HuH-7.5 (cell line): ENCODE results near the gene PCDH9.

ENCODE experiments used
- DNase-seq: peaks from one replicate; pipeline ENCODE4 v3.0.0; 2011; ENCODE audit warnings: low spot score

PCDH9 gene

DNA sequence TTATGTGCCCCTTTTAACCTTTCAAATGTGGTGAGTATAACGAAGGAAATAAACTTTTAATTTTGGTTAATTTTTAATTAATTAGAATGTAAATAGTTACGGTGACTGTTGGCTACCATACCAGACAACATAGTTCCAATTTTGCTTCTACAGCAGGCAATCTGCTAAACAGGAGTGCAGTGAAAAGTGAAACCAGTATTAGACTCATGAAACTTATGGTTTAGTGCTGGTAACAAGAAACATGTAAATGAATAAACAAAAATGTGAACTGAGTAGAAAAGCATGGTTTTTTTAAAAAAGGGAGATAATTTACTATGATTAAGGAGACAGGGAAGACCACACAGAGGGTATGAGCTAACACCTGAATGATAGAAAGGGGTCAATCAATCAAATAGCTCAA is 478.4 kb downstream of the PCDH9 start:
- DNase-seq = no peak

DNA sequence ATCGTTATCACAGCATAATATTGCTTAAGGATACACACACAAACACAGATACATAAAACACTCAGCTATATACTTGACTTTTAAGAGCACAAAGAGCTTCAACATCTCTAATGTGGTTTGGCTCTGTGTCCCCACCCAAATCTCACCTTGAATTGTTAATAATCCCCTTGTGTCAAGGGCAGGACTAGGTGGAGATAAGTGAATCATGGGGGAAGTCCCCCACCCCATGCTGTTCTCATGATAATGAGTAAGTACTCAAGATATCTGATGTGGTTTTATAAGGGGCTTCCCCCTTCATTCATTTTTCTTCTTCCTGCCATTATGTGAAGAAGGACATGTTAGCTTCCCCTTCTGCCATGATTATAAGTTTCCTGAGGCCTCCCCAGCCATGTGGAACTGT is 481.4 kb downstream of the PCDH9 start:
- no peak for DNase-seq

DNA sequence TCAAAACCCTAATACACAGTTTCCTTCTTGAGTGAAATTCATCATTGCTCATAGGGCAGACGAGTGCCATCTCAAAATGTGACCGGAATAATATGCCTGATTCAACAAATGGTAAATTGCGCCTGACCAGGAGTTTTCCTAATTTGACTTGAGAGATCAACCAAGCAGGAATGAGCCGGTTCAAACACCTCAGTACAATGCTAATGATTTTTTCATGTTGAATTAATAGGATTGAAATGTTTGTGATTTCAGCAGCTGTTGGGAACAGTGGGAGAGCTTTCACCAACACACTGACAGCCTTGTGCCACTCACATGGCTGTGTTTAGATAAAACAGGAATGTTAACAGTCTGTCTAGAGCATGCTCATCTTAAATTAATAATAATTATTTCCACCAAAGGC is 484.8 kb downstream of the PCDH9 start:
- no peak for DNase-seq

GRCh38 chr13:66723576-66723975 is 506.6 kb downstream of the PCDH9 start:
- no peak for DNase-seq

GRCh38 chr13:66716538-66716937 is 513.6 kb downstream of the PCDH9 start:
- no peak for DNase-seq

DNA sequence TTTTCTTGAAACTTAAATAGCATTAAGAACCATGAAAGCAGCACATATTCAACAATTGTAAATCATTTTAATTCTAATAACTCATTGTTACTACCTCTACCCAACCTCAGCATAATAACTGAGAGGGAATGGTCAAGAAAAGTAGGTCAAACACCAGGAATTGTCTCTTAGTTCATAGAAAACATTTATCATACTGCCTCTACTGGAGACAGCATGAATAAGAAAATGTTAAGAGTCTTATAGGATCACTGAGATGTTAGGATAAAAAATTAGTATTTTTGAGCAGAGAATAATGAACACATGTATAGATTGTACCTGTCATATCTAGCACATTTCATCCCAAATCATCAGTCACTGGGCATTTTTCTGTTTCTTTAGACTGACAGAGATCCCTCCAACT is 515.3 kb downstream of the PCDH9 start:
- DNase-seq = no peak

GRCh38 chr13:66704110-66704509 is 526.0 kb downstream of the PCDH9 start:
- DNase-seq = no peak

DNA sequence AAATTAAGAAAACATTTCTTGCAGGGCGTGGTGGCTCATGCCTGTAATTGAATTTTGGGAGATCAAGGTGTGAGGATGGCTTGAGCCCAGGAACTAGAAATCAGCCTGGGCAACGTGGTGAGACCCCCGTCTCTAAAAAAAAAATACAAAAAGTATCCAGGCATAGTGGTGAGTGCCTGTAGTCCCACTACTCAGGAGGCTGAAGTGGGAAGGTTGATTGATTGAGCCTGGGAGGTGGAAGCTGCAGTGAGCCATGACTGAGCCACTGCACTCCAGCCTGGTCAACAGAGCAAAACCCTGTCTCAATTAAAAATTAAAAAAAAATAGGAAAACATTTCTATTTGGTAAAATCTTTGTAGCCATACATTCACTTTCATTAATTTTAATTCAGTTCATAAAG is 526.5 kb downstream of the PCDH9 start:
- no peak for DNase-seq

DNA sequence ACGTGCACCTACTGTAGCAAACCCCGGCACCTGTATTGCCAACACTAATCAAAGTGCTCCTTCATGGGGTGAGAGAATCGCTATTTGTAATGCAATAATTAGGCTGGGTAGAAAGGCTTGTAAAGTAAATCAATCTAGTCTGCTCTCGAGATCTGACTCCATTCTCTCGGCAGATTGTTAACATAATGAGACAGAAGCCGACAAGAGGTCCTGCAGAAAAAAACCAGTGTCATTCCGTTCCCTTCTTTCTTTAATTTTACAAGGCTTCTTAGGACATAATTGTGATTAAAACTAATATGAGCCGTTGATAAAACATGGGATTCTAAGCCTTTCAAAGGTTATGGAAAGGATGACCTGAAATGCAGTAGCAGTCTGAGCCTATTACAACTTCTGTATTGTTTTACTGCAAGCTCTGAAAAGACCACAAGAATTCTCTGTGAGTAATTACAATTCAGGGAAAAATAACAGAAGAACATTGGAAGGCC is 530.0 kb downstream of the PCDH9 start:
- no peak for DNase-seq

DNA sequence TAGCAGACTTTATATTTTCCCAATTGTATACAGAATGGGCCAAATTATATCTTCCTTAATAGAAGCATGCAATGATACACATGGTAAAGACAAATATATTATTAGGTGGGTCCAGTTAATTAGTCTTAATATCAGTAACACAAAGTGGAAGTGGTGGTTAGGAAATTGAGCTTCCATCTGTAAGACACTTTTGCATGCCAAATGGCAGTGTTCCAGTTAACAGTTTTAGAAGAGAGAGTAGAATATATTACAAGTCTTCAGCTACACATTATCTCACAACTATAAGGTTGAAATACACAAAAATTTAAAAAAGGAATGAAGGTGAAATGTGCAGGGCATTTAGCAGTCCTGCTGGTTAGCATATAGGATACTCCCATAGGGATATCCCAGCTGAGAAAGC is 536.5 kb downstream of the PCDH9 start:
- DNase-seq = no peak

GRCh38 chr13:66691149-66691548 is 539.0 kb downstream of the PCDH9 start:
- DNase-seq = no peak

- DNase-seq = no peak
Measured at GRCh38 chr13:66689628-66690027, 540.5 kb downstream of the PCDH9 start.

DNA sequence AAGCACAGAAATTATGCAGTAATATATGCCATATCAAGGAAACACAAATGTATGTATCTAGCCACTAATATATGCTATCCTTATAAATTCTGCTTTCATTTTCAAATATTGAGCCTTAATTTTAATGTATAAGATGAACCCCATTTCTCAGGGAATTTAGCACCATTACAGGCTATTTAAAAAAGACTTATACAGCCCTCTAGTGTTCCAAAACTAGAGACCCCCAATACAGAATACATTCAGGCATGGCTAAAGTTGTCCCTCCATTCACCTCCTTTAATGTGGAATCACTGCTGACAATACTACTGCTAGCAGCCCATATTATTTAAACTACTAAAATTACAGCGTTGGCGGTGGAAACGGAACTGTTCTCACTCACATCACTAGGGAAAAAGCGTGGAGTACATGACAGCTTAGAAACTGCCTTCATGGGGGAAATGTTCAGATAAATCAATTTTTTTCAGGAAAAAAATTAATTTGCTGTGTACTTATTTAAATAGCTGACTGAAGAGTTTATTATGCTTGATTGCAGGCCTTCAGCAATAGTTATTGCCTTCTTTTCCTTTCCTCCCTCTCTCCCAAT is 541.0 kb downstream of the PCDH9 start:
- no peak for DNase-seq

DNA sequence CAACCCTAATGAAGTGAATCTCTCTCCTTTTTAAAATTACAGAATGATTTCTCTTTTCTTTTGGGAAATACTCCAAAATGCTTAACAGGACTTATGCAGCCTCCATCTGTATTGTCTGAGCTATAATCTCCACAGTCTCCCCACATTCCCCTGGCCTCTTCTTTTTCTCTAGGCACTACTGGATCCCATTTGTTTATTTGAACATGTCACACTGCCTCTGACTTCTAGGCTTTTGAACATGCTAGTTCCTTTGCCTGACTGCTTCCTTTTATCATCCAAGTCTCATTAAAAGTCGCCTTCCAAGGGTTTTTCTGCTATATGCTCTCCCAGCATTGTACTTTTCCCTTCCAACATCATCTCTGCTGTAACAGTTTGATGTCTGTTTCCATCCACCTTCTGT is 548.7 kb downstream of the PCDH9 start:
- DNase-seq = no peak

DNA sequence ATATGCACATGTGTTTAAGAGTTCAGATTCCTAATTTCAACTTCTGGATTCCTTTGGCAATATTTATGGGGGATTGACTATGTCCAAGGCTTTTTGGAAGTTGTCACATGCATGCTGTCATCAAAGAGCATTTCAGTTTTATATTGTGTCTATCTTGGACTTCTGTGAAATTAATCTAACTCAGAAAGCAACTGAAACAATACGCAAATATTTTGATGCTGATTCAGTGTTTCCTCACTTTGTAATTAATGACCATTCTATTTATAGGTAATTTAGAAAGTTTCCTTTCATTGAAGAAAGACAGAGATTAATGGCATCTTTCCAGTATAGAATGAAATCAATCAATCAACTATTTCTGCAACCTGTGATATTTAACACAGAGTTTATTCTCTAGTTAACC is 550.1 kb downstream of the PCDH9 start:
- no peak for DNase-seq

DNA sequence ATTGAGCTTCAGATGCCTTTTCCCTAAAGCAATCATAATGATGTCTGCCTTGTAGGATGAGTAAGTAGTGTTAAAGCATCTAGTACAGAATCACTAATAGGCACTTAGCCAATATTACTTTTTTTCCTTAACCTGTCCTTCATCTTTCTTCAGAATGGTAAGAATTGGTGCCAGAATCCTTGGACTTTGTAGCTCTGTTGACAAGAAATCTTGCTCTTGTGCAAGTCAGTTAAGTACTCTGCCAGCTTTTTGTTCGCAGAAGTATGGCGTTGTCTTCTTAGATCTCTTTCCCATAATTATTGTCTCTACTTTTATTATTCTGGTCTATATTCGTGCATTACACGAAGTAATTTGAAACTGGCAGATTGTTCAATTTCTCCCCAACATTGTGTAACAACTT is 554.5 kb downstream of the PCDH9 start:
- DNase-seq = no peak

- DNase-seq = no peak
Measured at GRCh38 chr13:66673401-66673800, 556.7 kb downstream of the PCDH9 start.

GRCh38 chr13:66665991-66666390 is 564.1 kb downstream of the PCDH9 start:
- no peak for DNase-seq

DNA sequence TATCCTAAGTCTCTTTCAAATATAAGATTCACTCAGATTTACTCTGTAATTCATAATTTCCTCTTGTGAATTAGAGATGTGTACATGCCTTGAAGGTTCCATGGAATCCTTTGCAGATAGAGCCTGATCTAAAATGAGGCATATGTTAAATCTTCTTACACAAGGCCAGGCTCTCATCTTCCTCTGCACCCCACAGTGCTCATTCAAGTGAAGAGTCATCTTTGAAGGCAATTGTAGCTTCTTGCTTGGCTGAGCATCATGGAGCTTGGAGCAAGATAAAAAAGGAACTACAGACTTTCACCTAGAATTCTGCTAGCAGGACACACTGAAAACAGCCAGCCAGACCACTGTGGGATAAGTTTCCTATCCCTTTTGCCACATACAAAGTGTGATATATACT is 566.4 kb downstream of the PCDH9 start:
- DNase-seq = no peak

- DNase-seq = no peak
Measured at GRCh38 chr13:66663206-66663605, 566.9 kb downstream of the PCDH9 start.

GRCh38 chr13:66661336-66661735 is 568.8 kb downstream of the PCDH9 start:
- no peak for DNase-seq

DNA sequence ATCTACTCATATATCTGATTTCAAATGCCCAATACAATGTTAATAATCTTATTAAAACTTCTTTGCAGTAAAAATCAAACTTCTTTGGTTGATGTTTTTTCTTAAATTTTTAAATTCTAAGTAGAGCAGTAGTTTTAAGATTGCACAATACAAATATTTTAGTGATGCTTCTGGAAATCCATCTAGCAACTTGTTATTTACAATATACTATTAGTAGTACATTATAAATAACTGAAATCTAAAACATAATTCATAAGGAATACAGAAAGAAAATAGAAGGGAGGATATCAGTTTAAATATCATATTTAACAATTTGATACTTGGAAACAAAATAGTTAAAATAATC is 569.7 kb downstream of the PCDH9 start:
- no peak for DNase-seq

DNA sequence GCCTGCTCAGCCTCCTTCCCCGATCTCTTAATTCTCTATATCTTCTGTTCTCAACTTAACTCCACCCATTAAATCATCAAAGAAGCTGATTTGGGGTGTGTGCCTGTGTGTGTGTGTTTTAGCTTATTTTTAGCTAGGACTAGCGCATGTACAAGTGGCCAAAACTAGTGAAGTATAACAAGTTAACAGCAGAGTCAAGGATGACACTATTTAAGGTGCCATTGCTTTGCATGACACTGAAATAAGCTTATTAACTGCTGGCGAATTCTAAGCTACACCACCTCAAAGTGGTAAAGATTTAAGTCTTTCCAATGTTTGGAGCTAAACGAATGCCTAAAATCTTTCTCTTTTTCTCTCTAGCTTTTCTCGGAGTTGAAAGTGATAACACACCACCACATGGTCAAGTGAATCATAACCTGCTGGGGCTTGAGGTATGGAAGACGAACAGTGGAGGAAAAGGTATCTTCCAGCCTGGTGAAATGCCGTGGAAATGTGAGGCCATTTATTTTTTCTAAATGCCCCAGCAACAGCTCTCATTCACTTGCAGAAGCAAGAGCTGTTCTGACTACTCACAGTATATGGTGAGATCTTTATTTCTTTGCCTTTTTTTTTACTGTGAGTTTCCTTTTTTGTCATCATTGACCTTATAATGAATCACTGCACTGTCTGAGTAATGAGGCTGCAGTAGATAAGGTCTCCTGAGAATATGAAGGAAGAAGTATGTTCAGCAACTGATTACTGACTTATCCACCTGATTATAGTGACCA is 570.3 kb downstream of the PCDH9 start:
- no peak for DNase-seq

- DNase-seq = no peak
Measured at GRCh38 chr13:66659286-66659685, 570.9 kb downstream of the PCDH9 start.
